ENCODE data around the gene PCID2.

The PCID2 gene

DNA sequence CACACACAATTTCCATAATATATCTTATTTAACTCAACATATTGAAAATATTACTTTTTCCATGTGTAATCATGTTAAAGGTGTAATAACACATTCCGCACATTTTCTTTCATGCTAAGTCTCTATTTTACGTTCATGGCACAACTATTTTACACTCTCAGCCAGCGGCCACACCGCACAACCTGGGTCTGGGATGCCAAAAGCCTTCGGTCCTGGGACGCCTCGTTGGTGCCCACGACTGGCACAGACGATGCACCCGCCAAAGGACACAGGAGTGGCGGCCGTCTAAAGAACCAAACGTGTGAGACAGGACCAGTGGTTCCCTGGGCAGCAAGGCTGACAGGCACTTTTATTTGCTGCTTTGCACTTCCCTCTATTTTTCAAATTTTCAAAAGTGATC lies 60.1 kb downstream of the PCID2 start:
- no peak for DNase-seq

- DNase-seq, result no peak
Observed at GRCh38 chr13:113147206-113147605, 61.3 kb downstream of the PCID2 start.

GRCh38 chr13:113146750-113147149 lies 61.7 kb downstream of the PCID2 start:
- DNase-seq, result no peak

DNA sequence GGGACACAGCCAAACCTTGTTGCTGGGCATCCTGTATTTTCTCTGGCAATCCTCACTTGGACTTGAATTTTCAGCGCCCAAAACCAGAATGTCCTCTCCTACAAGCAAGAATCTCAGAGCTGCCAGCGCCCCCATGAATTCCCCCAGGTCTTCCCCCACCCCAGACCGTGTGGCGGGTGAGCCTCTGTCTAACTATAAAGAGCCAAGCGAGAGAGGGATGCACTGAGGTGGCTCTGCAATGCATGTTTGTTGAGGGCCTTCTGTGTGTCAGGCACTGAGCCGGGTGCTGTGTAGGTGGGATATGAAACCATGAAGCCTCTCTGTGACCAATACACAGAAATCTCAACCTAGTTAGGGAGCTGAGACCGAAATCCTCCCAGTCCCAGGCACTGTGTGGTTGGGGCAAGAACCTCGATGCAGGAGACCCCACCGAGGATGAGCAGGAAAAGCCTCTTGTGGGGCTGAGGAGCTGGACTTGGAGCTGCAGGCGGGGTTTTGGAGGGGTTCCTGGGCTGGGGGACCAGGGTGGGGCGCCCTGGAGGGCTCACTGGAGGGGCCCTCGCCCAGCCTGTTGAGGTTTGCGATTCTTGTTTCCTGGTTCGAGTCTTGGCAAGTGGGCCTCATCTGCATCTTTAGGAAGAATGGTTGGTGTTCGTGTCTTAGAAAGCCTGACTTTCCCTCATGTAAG lies 62.4 kb downstream of the PCID2 start:
- no peak for DNase-seq

DNA sequence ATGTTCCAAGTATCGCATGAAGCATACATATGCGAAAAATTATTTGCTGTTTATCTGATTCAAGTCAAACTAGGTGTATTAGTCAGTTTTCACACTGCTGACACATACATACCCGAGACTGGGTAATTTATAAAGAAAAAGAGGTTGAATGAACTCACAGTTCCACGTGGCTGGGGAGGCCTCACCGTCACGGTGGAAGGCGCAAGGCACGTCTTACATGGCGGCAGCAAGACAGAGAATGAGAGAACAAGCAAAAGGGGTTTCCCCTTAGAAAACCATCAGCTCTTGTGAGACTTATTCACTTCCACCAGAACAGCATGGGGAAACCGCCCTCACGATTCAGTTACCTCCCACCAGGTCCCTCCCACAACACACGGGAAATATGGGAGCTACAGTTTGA lies 63.0 kb downstream of the PCID2 start:
- no peak for DNase-seq

DNA sequence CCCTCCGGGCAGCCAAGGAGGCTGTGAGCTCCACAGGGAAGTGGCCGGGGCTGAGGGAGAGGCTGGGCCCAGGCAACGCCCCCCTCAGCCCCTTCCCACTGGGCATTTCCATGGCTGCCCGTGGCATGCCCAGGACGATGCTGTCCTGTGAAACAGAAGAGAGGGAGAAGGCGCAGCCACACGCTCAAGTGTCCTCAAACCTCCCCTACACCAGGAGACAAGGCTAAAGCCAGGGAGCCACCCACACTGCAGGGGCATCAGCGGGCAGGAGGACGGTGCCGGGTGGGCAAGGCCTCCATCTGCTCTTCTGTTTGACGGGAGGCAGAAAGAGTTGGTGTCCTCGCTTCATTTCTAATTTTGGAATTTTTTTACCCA lies 64.2 kb downstream of the PCID2 start:
- no peak for DNase-seq

DNA sequence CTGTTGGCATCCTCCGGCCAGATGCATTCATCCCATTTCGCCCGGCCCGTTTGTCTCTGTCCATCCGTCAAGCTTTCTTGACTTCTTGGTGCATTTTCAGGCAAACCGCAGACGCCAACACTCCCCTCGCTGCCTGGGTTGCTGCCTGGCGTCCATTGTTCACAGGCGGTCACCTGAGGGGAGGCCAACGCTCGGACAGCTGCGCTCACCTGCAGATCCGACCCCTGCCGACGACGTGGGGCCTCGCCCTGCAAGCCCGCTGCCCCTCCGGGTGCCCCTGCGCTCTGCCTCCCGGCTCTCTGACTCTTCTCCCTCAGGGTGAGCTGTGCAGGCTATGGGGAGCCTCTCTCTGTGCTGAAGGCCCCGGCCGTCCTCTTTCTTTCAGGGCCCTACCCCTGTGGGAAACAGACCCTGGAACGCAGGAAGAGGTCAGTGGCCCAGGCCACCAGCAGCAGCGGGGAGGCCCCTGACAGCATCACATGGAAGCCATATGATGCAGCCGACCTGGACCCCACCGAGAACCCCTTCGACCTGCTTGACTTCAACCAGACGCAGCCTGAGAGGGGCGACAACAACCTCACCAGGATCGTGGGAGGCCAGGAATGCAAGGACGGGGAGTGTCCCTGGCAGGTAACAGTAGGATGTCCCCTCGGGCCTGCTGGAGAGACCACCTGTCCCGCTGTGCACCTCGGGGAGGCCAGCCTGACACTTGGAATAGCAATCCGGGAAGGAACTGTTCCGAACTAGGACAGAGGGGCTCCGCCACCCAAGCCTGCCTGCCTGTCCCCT lies 64.8 kb downstream of the PCID2 start:
- DNase-seq, result no peak

DNA sequence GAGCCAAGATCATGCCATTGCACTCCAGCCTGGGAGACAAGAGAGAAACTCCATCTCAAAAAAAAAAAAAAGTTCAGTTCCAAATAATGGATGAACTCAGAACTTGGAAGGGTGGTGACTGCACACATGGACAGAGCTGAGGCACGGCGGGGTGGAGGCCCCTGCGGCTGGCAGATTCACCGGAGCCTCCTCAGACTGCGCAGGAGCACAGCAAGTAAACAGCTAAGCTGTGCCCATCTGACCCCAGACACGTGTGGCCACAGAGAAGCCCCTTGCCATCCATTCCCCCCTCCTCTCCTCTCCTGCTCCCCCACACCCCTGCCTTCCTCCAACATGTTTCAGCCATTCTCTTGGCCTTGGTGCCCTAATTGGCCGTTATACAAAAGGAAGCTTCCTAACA lies 65.6 kb downstream of the PCID2 start:
- no peak for DNase-seq

GRCh38 chr13:113141601-113141970 lies 66.9 kb downstream of the PCID2 start:
- DNase-seq, result no peak

GRCh38 chr13:113140677-113141600 lies 67.5 kb downstream of the PCID2 start:
- DNase-seq, result no peak

- DNase-seq, result no peak
Observed at GRCh38 chr13:113139577-113139976, 68.9 kb downstream of the PCID2 start.

DNA sequence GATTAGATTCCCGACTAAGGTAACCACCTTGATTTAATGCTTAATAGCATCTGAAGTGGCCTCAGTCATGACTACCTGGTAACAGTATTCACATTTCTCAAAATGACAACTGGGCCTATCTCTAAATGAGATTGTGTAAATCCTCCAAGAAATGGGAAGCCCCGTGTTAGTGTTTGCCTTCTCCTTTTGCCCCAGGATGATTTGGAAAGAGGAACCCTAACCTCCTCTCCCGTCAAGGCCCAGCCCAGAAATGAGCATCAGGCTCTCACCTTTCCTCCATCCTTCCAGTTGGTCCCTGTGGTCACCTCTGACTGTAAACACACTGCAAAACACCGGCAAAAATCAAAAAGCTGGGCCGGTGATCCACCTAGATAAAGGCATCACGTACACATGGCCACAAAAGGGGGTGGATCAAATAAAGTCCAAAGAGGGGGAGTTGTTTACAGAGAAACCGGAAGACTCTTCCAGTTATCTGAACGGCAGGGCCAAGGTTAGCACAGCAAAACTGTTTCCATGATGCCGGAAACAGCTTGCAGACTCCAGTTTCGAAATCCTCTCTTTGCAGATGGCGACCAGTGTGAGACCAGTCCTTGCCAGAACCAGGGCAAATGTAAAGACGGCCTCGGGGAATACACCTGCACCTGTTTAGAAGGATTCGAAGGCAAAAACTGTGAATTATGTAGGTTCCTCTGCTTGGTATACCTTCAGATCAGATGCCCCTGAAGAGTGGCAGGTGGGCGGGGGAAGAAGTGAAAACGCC lies 69.5 kb downstream of the PCID2 start:
- DNase-seq, result no peak

DNA sequence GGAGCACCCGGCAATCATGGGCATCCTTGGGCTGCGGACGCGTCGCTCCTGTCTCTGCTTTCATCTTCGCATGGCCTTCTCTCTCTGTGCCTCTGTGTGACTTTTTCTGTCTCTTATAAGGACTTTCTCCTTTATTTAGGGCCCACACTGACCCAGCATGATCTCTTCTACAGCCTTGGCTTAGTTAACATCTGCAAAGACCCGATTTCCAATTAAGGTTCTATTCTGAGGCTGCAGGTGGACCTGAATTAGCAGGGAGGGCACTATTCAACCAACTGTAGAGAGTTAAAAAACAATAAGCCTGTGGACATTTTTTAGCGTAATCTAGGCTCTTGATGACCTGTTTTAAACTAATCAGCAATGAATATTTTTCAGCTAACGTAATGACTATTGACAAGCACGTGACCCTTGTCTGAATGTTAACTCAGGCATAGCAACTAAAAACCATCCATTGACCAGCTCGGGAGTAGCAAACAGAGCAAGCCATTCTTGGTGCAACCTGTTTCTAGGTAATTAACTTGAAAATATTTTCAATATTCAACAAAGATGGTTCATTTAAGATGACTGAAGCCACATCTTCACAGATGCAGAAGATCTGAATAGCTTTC lies 70.7 kb downstream of the PCID2 start:
- no peak for DNase-seq

- DNase-seq, result no peak
Observed at GRCh38 chr13:113135281-113135760, 73.1 kb downstream of the PCID2 start.

DNA sequence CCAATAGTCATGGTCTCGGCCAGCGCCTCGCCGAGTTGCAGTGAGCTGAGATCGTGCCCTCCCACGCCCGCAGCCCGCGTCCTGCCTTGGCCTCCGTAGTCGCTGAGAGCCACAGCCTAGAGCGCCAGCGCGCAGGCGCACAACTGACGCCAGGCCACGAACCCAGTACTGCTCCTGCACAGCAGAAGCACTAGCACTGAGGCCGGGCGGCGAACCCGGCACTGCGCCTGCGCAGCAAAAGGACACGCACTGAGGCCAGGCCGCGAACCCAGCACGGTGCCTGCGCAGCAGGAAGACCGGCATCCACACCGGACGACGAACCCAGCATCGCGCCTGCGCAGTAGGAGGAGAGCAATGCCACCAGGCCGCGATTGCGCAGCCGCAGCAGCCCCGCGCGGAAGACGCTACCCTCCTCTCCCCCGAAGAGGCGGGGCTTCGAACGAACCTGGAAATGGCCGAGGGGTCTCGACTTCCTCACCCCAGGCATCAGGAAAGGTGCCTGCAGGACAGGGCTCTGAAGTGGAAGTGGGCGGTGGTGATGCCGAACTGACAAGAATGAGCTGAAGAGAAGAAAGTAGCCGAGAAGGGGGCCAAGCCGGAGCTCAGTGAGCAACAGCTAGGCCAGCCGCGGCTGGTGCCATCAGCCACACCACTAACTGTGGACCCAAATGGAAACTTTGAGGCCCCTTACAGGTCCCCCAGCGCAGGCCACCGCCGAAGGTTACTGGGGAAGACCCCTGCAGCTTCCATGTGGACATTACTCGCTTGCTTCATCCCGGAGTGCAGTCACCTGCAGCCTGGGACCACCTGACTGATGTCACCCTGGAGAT lies 78.3 kb downstream of the PCID2 start:
- peak; percentile 34 for DNase-seq

DNA sequence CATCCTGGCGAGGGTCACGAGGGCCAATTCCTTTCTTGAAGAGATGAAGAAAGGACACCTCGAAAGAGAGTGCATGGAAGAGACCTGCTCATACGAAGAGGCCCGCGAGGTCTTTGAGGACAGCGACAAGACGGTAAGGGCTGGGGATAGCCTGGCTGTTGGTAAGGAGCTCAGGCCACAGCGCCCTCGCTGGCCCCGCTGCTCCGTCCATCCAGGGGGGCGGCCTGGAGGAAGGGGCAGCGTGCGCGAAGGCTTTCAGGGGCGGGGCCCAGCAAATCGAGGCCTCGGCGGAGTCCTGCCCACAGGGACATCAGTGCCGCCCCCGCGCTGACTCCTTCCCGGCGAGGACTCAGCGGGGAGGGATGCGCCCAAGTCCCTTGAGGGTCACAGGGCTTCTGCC lies 79.0 kb downstream of the PCID2 start:
- DNase-seq, result no peak
